Ovary (tissue), 3 donors: ENCODE measurements around the gene SAFB2.

Experiments used
- EP300 ChIP-seq: sonication (generic); formaldehyde crosslinking; IDR thresholded peaks from one replicate; pipeline ENCODE4 v1.6.1; 2017; ENCODE audit warnings: antibody characterized with exemption
- POLR2A ChIP-seq: fragments of 450-650 bp; IDR thresholded peaks from one replicate; pipeline ENCODE4 v1.6.1; 2017; ENCODE audit warnings: antibody characterized with exemption, mild to moderate bottlenecking, moderate library complexity
- TF ChIP-seq, protein P1 (sequence below), 3 donors: fragments of 450-650 bp in 2 of 3; fragments of 200-600 bp in 1 of 3; IDR thresholded peaks; one replicate each; pipeline versions ENCODE4 v1.5.1 to v1.8.0; 2016 to 2022; ENCODE audit warnings: antibody characterized with exemption in 3 of 3, mild to moderate bottlenecking in 1 of 3
- donor health status: DM: no; HTN: no; CAD: no.

- no peak for TF ChIP-seq POLR2A
- TF ChIP-seq, protein P1, sequence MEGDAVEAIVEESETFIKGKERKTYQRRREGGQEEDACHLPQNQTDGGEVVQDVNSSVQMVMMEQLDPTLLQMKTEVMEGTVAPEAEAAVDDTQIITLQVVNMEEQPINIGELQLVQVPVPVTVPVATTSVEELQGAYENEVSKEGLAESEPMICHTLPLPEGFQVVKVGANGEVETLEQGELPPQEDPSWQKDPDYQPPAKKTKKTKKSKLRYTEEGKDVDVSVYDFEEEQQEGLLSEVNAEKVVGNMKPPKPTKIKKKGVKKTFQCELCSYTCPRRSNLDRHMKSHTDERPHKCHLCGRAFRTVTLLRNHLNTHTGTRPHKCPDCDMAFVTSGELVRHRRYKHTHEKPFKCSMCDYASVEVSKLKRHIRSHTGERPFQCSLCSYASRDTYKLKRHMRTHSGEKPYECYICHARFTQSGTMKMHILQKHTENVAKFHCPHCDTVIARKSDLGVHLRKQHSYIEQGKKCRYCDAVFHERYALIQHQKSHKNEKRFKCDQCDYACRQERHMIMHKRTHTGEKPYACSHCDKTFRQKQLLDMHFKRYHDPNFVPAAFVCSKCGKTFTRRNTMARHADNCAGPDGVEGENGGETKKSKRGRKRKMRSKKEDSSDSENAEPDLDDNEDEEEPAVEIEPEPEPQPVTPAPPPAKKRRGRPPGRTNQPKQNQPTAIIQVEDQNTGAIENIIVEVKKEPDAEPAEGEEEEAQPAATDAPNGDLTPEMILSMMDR (IDR thresholded peaks at IDR 0.05): no peak
- no peak for TF ChIP-seq EP300
Observed at GRCh38 chr19:5594521-5594950, 28.0 kb downstream of the SAFB2 start.
